Measurements from ENCODE around the gene LDAH.

- no peak for TF ChIP-seq POLR2A (IDR thresholded peaks at IDR 0.05)
- no peak for TF ChIP-seq CTCF (IDR thresholded peaks at IDR 0.05)
Observed at GRCh38 chr2:20650393-20650876, 172.5 kb downstream of the LDAH start.
